Endothelial cell of umbilical vein (primary cell): ENCODE data around the gene SAC3D1. TPM values are rescaled to one million over a fixed set of nuclear protein-coding genes. Genes with fewer than 3 reads are reported as not detected.

Experiments used
- BruUV-seq: library from RNA; stranded (reverse); fragments of 400-500 nt; replicated peaks from 2 replicates; lab custom pipeline; 2021; lab: Mats Ljungman, UMichigan
- CTCF ChIA-PET: fragments of 300-600, 350-600 bp; sonication (Branson Sonifier 250); formaldehyde crosslinking; loops from one replicate; lab custom pipeline; 2021; ENCODE audit warnings: antibody characterized with exemption, inconsistent platforms; lab: Charles Lee
- POLR2A ChIA-PET: fragments of 300-600, 350-600 bp; sonication (Branson Sonifier 250); formaldehyde crosslinking; loops from one replicate; lab custom pipeline; 2021; ENCODE audit warnings: antibody characterized with exemption, inconsistent platforms; lab: Charles Lee
- DNase-seq: peaks from one replicate; pipeline ENCODE4 v3.0.0-alpha.2; 2011; ENCODE audit warnings: low read depth, low spot score
- FAIRE-seq: peaks from 2 replicates; lab custom pipeline; 2011; peaks lifted over from hg19 to GRCh38; lab: Jason Lieb, UNC
- H2AFZ ChIP-seq: 2 replicates; pipeline ENCODE4 v1.6.0; 2012; ENCODE audit warnings: low read depth, low read length, control low read depth, inconsistent platforms
- H3K27ac ChIP-seq: 2 replicates; pipeline ENCODE4 v1.5.1; 2011; ENCODE audit warnings: low read depth, mild to moderate bottlenecking, control low read depth, low read length, moderate library complexity; ENCODE audit not compliant: insufficient read depth
- H3K27me3 ChIP-seq, 2 experiments: 2 replicates each; pipeline versions ENCODE4 v1.6.0 to v1.6.1; 2011; ENCODE audit warnings: low read length in 2 of 2, mixed read lengths in 1 of 2; ENCODE audit not compliant: control insufficient read depth in 2 of 2, insufficient read depth in 2 of 2
- H3K36me3 ChIP-seq, 2 experiments: 2 replicates in 1 of 2; 3 replicates in 1 of 2; pipeline ENCODE4 v1.5.1; 2011; ENCODE audit warnings: low read length in 2 of 2, mild to moderate bottlenecking in 1 of 2, moderate library complexity in 1 of 2; ENCODE audit not compliant: control insufficient read depth in 2 of 2, insufficient read depth in 2 of 2; ENCODE audit errors: extremely low read depth in 1 of 2
- H3K4me1 ChIP-seq: 3 replicates; pipeline ENCODE4 v1.5.1; 2011; ENCODE audit warnings: mild to moderate bottlenecking, low read length; ENCODE audit not compliant: control insufficient read depth, insufficient read depth; ENCODE audit errors: extremely low read depth
- H3K4me2 ChIP-seq: 2 replicates; pipeline ENCODE4 v1.6.1; 2011; ENCODE audit warnings: low read length, control low read depth, mixed read lengths; ENCODE audit not compliant: insufficient read depth
- H3K4me3 ChIP-seq, 3 experiments: fragments of 200-600 bp in 1 of 3; sonication (generic), shearing (Covaris generic) in 1 of 3; replicated peaks in 1 of 3; 2 replicates each; pipeline ENCODE4 v1.5.1; 2011 to 2016; ENCODE audit warnings: control low read depth in 3 of 3, low read length in 3 of 3, mild to moderate bottlenecking in 2 of 3, inconsistent platforms in 1 of 3, low read depth in 1 of 3, moderate library complexity in 1 of 3; ENCODE audit not compliant: insufficient read depth in 1 of 3
- H3K79me2 ChIP-seq: 2 replicates; pipeline ENCODE4 v1.6.0; 2012; ENCODE audit warnings: low read length, inconsistent platforms; ENCODE audit not compliant: control insufficient read depth, insufficient read depth
- H3K9ac ChIP-seq: replicated peaks from 2 replicates; pipeline ENCODE3; 2011; ENCODE audit warnings: low read length, control low read depth; ENCODE audit not compliant: insufficient read depth; ENCODE audit errors: extremely low read depth
- H3K9me1 ChIP-seq: replicated peaks from 3 replicates; pipeline ENCODE4 v1.6.0; 2011; ENCODE audit warnings: mild to moderate bottlenecking, low read length; ENCODE audit not compliant: control insufficient read depth, insufficient read depth; ENCODE audit errors: extremely low read depth
- H3K9me3 ChIP-seq: replicated peaks from 2 replicates; pipeline ENCODE4 v1.5.1; 2012; ENCODE audit warnings: low read length, inconsistent platforms; ENCODE audit not compliant: control insufficient read depth, insufficient read depth
- H4K20me1 ChIP-seq: replicated peaks from 2 replicates; pipeline ENCODE3; 2011; ENCODE audit warnings: mild to moderate bottlenecking, low read length; ENCODE audit not compliant: control insufficient read depth, insufficient read depth; ENCODE audit errors: extremely low read depth
- FOS ChIP-seq: IDR thresholded peaks from 2 replicates; pipeline ENCODE4 v1.6.1; 2011; ENCODE audit warnings: mild to moderate bottlenecking, low read length, moderate library complexity, borderline replicate concordance; ENCODE audit not compliant: insufficient read depth
- GATA2 ChIP-seq: IDR thresholded peaks from 2 replicates; pipeline ENCODE4 v1.7.0; 2011; ENCODE audit warnings: low read depth, mild to moderate bottlenecking, moderate library complexity, mixed read lengths, low read length; ENCODE audit not compliant: insufficient read length, insufficient read depth
- JUN ChIP-seq: IDR thresholded peaks from 2 replicates; pipeline ENCODE4 v1.6.1; 2011; ENCODE audit warnings: borderline replicate concordance, low read depth; ENCODE audit not compliant: insufficient read length, insufficient read depth
- dilution Hi-C: fragments of 300-500 bp; cut with MboI; formaldehyde crosslinking; loops from one replicate; pipeline ENCODE4 v1.15.0; 2019; ENCODE audit warnings: low sequenced_read_pairs; ENCODE audit not compliant: extremely low pct_ligation_motif_present
- intact Hi-C: fragments of 100-400 bp; cut with micrococcal nuclease; formaldehyde crosslinking; loops from one replicate; pipeline ENCODE4 v1.10.0; 2022
- microRNA-seq: library from miRNA; unstranded; fragments of <30 nt; microRNA quantifications from one replicate; pipeline ENCODE4 v1.2.0, GENCODE V29; 2021; ENCODE audit warnings: borderline number of aligned reads, borderline replicate concordance
- polyA plus RNA-seq, 4 experiments: library from polyadenylated mRNA; depleted of rRNA in 3 of 4; stranded (reverse) in 3 of 4; unstranded in 1 of 4; fragments of >200 nt; gene quantifications; 2 replicates each; pipeline versions ENCODE4 v1.2.1 to v1.2.3, GENCODE V29; 2011 to 2012; ENCODE audit warnings: missing spikeins in 1 of 4
- small RNA-seq: library from RNA; depleted of rRNA; stranded (forward); fragments of <200 nt; gene quantifications from one replicate; pipeline ENCODE3, GENCODE V24; 2012; ENCODE audit warnings: low replicate concordance, low read depth; ENCODE audit not compliant: insufficient read depth, insufficient read length
- total RNA-seq: library from RNA; stranded (reverse); gene quantifications from 2 replicates; pipeline ENCODE4 v1.2.3, GENCODE V29; 2021

The SAC3D1 gene
- total and polyA plus RNA-seq, 2 donors (not counting 3 experiments of a cell fraction or from before 2014, with no cell fraction given) = 16.6 to 17.0 TPM

DNA sequence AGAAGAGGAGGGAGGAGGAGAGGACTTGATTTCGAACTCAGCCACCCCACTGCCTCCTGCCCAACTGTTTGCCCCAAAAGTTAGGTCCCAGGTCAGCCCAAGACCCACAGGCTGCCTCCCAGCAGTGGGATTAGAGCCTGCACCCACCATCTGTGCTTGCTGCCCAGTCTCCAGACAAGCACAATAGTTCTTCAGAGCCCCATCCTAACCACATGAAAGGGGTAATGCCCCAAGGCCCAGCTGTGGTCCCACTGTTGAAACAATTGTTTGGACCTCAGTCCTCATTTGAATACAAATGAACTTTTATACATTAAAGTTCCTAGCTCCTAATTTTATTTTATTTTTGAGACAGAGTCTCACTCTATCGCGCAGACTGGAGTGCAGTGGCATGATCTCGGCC is 49.6 kb downstream of the SAC3D1 start:
- Histone ChIP-seq H2AFZ (no peak overlapping the region), H3K9me1 (no peaks in the 10 kb centered on the region), H3K36me3 (peaks cover 5 to 28% of the 10 kb centered on the region in 2 experiments), H3K9me3 (no peaks in the 10 kb centered on the region), H3K4me3 (no peak overlapping the region), H3K27me3 (no peaks in the 10 kb centered on the region), H4K20me1 (no peaks in the 10 kb centered on the region), H3K4me1 (peaks cover under 1% of the 10 kb centered on the region), H3K9ac (no peak overlapping the region), H3K79me2 (no peaks in the 10 kb centered on the region), H3K27ac (no peak overlapping the region), H3K4me2 (no peak overlapping the region)
- dilution Hi-C loops (no loop called here), intact Hi-C loops (no loop called here)
- ChIA-PET CTCF (interaction anchor here (1.0 to 1.7 kb wide), 3 partner anchors 15 to 203 kb away, joined by 3 to 4 read pairs (median 3); partner anchors contain the start of gene TM7SF2), POLR2A (no interaction called here)
- no peak for TF ChIP-seq GATA2
- no peak for TF ChIP-seq FOS
- TF ChIP-seq JUN = no peak
- FAIRE-seq = no peak
- no TSS peak for BruUV-seq
- DNase-seq = no peak

Small RNAs within 50 kb of the gene (microRNA-seq; reads per million reads assigned to microRNA genes)
- gene MIR6879 = not detected

Small RNAs within 50 kb of the gene (small RNA-seq; reads per million reads assigned to genes)
- not detected for gene MIR6879
- gene SNX15 = not detected

Other genes starting within 250 kb of the SAC3D1 start
- gene MAP4K2, start 238.0 kb upstream of the SAC3D1 start, total RNA-seq = 43.3 and 48.5 TPM in 2 replicates
- gene MAP4K2, start 238.0 kb upstream of the SAC3D1 start, polyA plus RNA-seq = 44.0 and 51.6 TPM in 2 replicates
- gene MEN1, start 230.7 kb upstream of the SAC3D1 start, total RNA-seq = 41.1 and 41.6 TPM in 2 replicates
- 43.1 and 48.8 TPM in 2 replicates for gene MEN1, start 230.7 kb upstream of the SAC3D1 start, polyA plus RNA-seq
- gene CDC42BPG, start 196.6 kb upstream of the SAC3D1 start, total RNA-seq = 0.42 and 0.62 TPM in 2 replicates
- gene CDC42BPG, start 196.6 kb upstream of the SAC3D1 start, polyA plus RNA-seq = 0.13 and 0.19 TPM in 2 replicates
- 98.0 and 109 TPM in 2 replicates for gene EHD1, start 162.6 kb upstream of the SAC3D1 start, total RNA-seq
- gene EHD1, start 162.6 kb upstream of the SAC3D1 start, polyA plus RNA-seq = 136 and 140 TPM in 2 replicates
- gene ATG2A, start 124.0 kb upstream of the SAC3D1 start, total RNA-seq = 24.3 and 27.4 TPM in 2 replicates
- gene ATG2A, start 124.0 kb upstream of the SAC3D1 start, polyA plus RNA-seq = 13.4 and 17.6 TPM in 2 replicates
- gene PPP2R5B, start 116.5 kb upstream of the SAC3D1 start, total RNA-seq = 17.8 and 21.5 TPM in 2 replicates
- gene PPP2R5B, start 116.5 kb upstream of the SAC3D1 start, polyA plus RNA-seq = 17.6 and 20.9 TPM in 2 replicates
- gene GPHA2, start 105.3 kb upstream of the SAC3D1 start, total RNA-seq = not detected in 2 replicates
- not detected in 2 replicates for gene GPHA2, start 105.3 kb upstream of the SAC3D1 start, polyA plus RNA-seq
- gene MAJIN, start 69.1 kb upstream of the SAC3D1 start, total RNA-seq = not detected in 2 replicates
- gene MAJIN, start 69.1 kb upstream of the SAC3D1 start, polyA plus RNA-seq = 0.07 TPM in 1 of 2 replicates, not detected in the other
- 0.75 and 0.81 TPM in 2 replicates for gene BATF2, start 44.2 kb upstream of the SAC3D1 start, total RNA-seq
- gene BATF2, start 44.2 kb upstream of the SAC3D1 start, polyA plus RNA-seq = 0.75 and 1.5 TPM in 2 replicates
- gene ARL2, start 27.1 kb upstream of the SAC3D1 start, total RNA-seq = 108 and 109 TPM in 2 replicates
- 259 and 312 TPM in 2 replicates for gene ARL2, start 27.1 kb upstream of the SAC3D1 start, polyA plus RNA-seq
- 21.0 and 21.8 TPM in 2 replicates for gene SNX15, start 13.8 kb upstream of the SAC3D1 start, total RNA-seq
- gene SNX15, start 13.8 kb upstream of the SAC3D1 start, polyA plus RNA-seq = 15.2 and 15.5 TPM in 2 replicates
- 4.4 and 6.8 TPM in 2 replicates for gene NAALADL1, start 17.3 kb downstream of the SAC3D1 start, total RNA-seq
- 13.9 and 16.5 TPM in 2 replicates for gene NAALADL1, start 17.3 kb downstream of the SAC3D1 start, polyA plus RNA-seq
- 34.1 and 35.7 TPM in 2 replicates for gene CDCA5, start 42.8 kb downstream of the SAC3D1 start, total RNA-seq
- 14.0 and 16.4 TPM in 2 replicates for gene CDCA5, start 42.8 kb downstream of the SAC3D1 start, polyA plus RNA-seq
- 37.6 and 45.1 TPM in 2 replicates for gene ZFPL1, start 43.0 kb downstream of the SAC3D1 start, total RNA-seq
- 139 and 186 TPM in 2 replicates for gene ZFPL1, start 43.0 kb downstream of the SAC3D1 start, polyA plus RNA-seq
- gene VPS51, start 55.0 kb downstream of the SAC3D1 start, total RNA-seq = 102 and 108 TPM in 2 replicates
- gene VPS51, start 55.0 kb downstream of the SAC3D1 start, polyA plus RNA-seq = 146 and 196 TPM in 2 replicates
- gene TM7SF2, start 70.7 kb downstream of the SAC3D1 start, total RNA-seq = 11.6 and 16.2 TPM in 2 replicates
- 39.5 and 47.1 TPM in 2 replicates for gene TM7SF2, start 70.7 kb downstream of the SAC3D1 start, polyA plus RNA-seq
- gene ZNHIT2, start 76.5 kb downstream of the SAC3D1 start, total RNA-seq = 9.0 and 9.2 TPM in 2 replicates
- gene ZNHIT2, start 76.5 kb downstream of the SAC3D1 start, polyA plus RNA-seq = 7.1 and 12.8 TPM in 2 replicates
- gene FAU, start 80.9 kb downstream of the SAC3D1 start, total RNA-seq = 746 and 784 TPM in 2 replicates
- gene FAU, start 80.9 kb downstream of the SAC3D1 start, polyA plus RNA-seq = 741 and 809 TPM in 2 replicates
- gene MRPL49, start 81.1 kb downstream of the SAC3D1 start, total RNA-seq = 49.7 and 51.6 TPM in 2 replicates
- gene MRPL49, start 81.1 kb downstream of the SAC3D1 start, polyA plus RNA-seq = 76.8 and 90.4 TPM in 2 replicates
- gene SYVN1, start 93.3 kb downstream of the SAC3D1 start, total RNA-seq = 34.5 and 36.0 TPM in 2 replicates
- gene SYVN1, start 93.3 kb downstream of the SAC3D1 start, polyA plus RNA-seq = 39.1 and 45.1 TPM in 2 replicates
- not detected in 2 replicates for gene SPDYC, start 129.0 kb downstream of the SAC3D1 start, total RNA-seq
- not detected in 2 replicates for gene SPDYC, start 129.0 kb downstream of the SAC3D1 start, polyA plus RNA-seq
- gene CAPN1, start 140.7 kb downstream of the SAC3D1 start, total RNA-seq = 201 and 217 TPM in 2 replicates
- 218 and 293 TPM in 2 replicates for gene CAPN1, start 140.7 kb downstream of the SAC3D1 start, polyA plus RNA-seq
- gene POLA2, start 220.8 kb downstream of the SAC3D1 start, total RNA-seq = 24.0 and 25.4 TPM in 2 replicates
- 30.0 and 36.2 TPM in 2 replicates for gene POLA2, start 220.8 kb downstream of the SAC3D1 start, polyA plus RNA-seq